Measurements from ENCODE around the gene GABARAP. TPM values are rescaled to one million over a fixed set of nuclear protein-coding genes. Genes with fewer than 3 reads are reported as not detected.

Gene GABARAP
- 192 and 205 TPM in 2 replicates for total RNA-seq

DNA sequence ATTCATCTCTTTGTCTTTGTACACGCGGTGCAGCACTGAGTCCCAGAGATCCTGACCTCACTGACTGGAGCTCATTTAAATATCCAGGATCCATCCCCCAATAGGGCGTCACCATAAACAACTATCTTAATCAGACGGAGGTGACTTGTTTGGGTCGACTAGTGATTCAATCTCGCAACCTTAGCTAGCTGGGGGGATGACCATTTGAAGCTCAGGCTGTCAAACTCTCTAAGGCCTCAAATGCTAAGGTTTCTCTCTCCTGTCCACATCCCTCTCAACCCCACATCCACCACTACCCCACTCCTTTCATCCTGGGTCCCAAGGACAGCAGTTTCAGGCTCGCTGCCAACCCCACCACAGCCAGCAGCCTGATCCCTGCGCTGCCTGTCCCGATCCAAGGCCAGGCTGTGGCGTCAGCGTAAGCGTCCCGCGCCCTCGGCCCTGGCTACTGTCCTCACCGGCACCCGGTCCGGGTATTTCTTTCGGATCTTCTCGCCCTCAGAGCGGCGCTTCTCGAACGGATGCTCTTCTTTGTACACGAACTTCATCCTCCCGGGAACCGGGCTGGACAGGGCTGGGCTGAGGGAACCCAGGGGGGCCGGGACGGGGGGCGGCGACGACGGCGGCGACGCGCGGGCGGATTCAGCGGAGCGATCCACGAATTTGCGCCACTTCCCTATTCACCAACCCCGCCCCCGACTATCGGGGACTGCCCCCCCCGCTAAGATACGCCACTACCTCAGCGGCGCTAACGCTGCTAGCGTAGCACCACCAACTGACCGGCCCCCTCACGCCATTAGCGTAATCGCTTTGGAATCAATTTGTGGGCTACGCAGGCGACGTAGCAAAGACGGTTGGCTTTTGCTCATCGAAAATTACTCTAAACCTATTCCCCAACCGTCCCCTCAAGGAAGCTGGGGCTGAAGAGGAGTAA lies at the start of gene GABARAP:
Gene GABARAP (minus strand): TSS at position 667 of the 934 bp plus-strand sequence. CDS start 119 bp downstream, at position 548.

DNA sequence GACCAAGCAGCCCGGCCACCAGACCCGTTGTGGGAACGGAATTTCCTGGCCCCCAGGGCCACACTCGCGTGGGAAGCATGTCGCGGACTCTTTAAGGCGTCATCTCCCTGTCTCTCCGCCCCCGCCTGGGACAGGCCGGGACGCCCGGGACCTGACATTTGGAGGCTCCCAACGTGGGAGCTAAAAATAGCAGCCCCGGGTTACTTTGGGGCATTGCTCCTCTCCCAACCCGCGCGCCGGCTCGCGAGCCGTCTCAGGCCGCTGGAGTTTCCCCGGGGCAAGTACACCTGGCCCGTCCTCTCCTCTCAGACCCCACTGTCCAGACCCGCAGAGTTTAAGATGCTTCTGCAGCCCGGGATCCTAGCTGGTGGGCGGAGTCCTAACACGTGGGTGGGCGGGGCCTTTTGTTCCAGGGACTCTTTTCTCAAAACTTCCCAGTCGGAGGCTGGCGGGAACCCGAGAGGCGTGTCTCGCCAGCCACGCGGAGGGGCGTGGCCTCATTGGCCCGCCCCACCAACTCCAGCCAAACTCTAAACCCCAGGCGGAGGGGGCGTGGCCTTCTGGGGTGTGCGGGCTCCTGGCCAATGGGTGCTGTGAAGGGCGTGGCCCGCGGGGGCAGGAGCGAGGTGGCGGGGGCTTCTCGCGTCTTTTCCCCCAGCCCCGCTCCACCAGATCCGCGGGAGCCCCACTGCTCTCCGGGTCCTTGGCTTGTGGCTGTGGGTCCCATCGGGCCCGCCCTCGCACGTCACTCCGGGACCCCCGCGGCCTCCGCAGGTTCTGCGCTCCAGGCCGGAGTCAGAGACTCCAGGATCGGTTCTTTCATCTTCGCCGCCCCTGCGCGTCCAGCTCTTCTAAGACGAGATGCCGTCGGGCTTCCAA lies 39.1 kb upstream of the GABARAP start, which contains the start of gene SLC2A4:
Gene SLC2A4 (plus strand): TSS at position 645 of the 879 bp plus-strand sequence. CDS start 217 bp downstream, at position 862.

DNA sequence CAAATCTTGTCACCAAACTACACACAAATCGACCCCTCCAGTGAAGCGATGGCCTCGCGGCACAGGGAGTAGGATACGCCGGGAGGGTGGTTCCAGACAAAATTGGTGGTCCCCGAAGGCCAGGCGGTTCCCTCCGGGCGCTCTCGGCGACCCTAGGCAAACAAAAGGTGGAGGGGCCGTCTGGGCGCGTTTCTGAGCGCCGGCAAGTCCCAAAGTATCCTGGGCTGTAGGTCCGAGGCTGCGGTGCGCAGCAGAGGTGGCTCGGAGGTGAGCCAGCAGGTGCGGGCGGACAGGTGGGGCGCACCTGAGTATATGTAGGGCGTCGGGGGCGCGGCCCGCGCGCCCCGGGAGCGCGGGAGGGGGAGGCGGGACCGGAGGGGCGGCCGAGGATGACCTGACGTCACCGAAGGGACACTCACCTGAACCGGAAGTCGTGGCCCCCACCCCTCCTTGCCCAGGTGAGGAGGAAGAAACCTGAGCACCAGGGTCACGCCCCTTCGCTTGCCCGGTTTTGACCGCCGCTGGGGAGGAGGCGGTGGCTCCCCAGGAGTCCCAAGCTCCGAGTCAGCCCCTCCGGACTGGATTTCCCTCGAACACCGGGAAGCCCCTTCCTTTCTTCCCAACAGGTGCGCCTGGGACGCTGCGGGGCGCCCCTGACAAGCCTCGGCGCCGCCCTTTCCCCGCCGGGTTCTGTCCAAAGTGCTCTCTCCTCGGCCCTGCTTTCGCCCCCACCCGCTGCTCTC lies 20.1 kb upstream of the GABARAP start, which contains the start of gene CLDN7:
Gene CLDN7 (minus strand): TSS at position 287 of the 743 bp plus-strand sequence. CDS start 435 bp downstream, outside the sequence.

DNA sequence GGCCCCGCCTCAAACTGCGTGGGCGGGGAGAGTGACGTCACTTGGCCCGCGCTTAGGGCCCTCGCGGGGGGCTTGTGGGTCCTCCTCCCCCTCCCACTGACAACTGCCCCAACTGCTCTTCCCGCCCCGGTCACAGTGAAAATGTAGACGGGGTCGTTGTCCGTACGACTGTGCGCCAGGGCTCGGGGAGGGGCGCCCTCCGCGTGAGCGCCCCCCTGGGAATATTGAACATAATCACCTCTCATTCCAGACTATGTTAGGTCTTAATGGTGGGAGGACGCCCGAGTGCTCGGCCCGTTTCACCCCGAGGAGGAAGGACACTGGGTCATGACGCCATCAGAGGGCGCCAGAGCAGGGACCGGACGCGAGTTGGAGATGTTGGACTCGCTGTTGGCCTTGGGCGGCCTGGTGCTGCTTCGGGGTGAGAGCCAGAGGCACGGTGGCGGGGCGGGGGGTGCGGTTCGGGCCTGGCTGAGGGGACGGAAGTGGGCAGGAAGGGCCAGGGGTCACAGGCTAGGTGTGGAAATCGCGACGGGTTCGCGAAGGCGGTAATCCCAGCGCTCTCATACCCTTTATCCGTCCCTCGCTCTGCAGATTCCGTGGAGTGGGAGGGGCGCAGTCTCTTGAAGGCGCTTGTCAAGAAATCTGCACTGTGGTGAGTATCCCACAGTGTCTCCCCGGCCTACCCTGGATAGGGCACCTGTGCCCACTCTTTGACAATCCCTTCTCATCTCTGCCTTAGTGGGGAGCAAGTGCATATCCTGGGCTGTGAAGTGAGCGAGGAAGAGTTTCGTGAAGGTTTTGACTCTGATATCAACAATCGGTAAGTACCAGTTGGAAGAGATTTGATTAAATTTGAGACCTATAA lies 10.2 kb upstream of the GABARAP start, which contains the start of gene ELP5:
Gene ELP5 (plus strand): TSS at position 40 of the 868 bp plus-strand sequence. CDS start 336 bp downstream, at position 376.

DNA sequence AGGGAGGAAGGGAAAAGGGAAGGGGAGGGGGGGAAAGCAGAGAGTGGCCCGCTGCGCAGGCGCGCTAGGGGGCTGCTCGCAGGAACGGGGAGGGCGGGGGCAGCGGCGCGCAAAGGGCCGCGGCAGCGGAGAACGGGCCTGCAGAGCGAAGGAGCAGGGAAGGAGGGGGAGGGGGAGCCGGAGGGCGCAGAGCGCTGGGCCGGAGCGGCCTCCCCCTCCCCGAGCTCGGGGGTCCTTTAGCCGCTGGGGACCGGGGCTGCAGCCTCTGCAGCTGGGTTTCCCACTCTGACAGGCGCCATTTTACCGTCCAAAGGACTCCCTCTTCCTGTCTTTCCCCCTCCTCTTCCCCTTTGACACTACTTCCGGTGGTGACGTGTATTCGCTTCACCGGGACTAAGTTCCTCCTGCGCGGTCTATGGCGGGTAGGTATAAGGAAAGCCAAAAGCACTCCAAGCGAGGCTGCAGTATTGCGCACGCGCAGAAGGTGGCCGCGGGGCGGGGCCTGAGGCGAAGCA lies 9.5 kb upstream of the GABARAP start, which contains the start of gene CTDNEP1:
Gene CTDNEP1 (minus strand): TSS at position 74 of the 515 bp plus-strand sequence. CDS start 438 bp downstream, outside the sequence.

DNA sequence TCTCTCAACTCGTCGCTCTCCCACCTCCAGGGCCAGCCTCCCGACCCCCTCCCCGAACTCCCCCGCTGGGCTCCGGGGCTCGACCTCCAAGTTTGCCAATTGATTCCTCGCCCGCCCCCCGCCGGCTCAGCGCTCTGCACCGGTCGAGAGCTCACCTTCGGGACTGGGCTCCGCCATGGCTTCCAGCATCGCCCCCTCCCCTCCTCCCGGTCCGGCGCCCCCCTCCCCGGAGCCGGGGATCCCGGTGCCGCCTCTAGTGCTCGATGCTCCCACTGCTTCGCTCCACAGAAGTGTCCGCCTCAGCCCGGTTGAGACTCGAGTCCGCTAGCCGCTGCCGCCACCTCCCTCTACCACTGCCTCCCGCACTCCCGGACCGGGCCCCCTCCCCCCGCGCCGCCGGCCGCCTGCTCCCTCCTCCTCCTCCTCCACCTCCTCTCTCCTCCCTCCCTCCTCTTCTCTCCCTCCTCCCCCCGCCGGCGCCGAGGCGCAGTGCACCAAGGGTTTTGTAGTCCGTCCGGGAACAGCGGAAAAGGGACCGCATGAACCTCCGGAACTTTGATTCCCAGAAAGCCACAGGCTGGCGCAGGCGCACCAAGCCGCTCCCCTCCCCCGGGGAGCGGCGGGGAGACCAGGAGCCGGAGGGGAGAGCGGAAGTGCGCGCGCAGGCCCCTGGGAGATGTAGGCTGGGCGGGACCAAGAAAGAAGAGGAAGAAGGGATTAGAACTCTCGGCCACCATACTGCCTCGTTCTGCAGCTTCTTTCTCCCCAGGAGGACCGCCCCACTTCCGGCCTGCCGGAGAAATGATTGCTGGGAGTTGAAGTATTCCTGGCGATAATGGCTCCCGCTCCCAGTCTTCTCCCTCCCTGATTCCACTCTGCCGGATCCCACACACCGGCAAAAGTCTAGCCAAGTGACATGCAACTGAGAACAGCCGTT lies 2.9 kb downstream of the GABARAP start, which contains the start of gene PHF23:
Gene PHF23 (minus strand): TSS at position 367 of the 937 bp plus-strand sequence. CDS start 178 bp downstream, at position 189.

DNA sequence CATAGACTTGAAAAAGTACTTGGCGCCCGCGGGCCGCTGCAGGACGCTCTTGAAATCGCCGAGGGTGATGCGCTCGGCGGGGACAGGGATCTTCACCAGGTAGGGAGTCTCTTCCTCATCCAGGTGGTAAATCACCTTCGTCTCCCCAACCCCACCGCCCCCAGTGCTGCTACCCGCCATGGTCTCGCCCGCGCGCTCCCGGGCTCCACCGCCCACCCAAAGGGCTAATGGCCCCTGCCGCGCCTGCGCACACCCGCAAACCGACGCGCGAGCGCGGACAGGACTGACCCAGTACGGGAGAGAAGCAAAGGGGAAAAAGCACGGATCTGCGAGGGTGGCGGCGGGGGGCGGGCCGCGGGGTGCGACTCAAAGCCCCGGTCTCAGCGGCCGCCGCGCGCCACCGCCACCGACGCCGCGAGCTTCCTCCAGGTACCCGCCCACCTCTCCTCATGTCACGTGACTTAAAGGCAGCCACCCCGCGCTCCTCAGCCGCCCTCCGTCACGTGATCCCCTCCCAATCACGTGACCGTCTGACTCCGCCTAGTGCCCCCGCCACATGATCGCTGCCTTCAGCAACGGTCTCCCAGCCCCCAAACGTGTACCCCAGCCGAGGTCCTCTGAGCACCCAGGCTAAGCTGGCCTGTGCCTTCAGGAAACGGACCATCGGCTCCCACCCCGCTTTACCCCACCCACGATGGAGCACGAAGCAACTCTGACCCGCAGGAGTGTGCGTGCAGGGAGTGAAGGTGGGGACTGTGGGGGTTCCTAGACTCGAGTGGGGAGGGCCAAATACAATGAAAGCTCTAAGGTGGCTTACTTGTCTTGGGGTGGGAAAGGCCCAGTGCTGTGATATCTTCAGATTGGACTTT lies 7.9 kb downstream of the GABARAP start, which contains the start of gene DVL2:
Gene DVL2 (minus strand): TSS at position 435 of the 869 bp plus-strand sequence. CDS start 255 bp downstream, at position 180.

DNA sequence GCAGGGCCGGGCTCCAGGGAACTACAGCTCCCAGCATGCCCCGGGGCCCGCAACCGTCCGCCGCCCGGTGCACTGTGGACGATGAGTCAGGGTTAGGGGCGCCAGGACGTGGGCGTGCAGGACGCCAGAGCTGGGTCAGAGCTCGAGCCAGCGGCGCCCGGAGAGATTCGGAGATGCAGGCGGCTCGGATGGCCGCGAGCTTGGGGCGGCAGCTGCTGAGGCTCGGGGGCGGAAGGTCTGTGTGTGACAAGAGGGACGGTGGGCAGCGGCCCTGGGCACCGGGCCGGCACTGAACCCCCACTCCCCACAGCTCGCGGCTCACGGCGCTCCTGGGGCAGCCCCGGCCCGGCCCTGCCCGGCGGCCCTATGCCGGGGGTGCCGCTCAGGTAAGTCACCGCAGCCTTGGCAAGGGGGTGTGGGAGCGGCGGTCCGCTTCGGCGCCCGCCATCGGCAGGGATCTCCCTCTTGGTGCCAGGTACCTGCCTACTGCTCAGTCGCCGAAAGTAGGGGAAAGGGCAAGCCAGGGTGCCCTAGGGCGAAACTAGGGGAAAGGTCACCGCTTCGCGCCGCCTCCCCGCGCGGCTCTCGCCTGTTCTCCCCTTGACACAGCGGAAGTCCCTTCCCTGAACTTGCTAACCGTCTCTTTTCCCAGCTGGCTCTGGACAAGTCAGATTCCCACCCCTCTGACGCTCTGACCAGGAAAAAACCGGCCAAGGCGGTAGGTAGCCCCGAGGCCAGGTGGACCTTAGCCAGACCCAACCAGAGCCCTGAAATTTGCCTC lies 22.2 kb downstream of the GABARAP start, which contains the start of the genes ACADVL and DLG4:
Gene ACADVL (plus strand): TSS at position 127 of the 781 bp plus-strand sequence. CDS start 47 bp downstream, at position 174.
Gene DLG4 (minus strand): TSS at position 25 of the 781 bp plus-strand sequence.

Other genes starting within 250 kb of the GABARAP start
- 0.09 TPM in 1 of 2 replicates, not detected in the other for gene ALOX12, start 246.4 kb downstream of the GABARAP start, total RNA-seq
- gene RNASEK, start 229.8 kb downstream of the GABARAP start, total RNA-seq, result 28.1 and 30.4 TPM in 2 replicates
- gene BCL6B, start 219.4 kb downstream of the GABARAP start, total RNA-seq, result under 0.01 and 0.16 TPM in 2 replicates
- gene SLC16A13, start 206.4 kb downstream of the GABARAP start, total RNA-seq, result 0.26 and 0.47 TPM in 2 replicates
- 0.16 and 0.26 TPM in 2 replicates for gene SLC16A11, start 198.4 kb downstream of the GABARAP start, total RNA-seq
- gene CLEC10A, start 162.2 kb downstream of the GABARAP start, total RNA-seq, result not detected in 2 replicates
- not detected in 2 replicates for gene ASGR2, start 127.6 kb downstream of the GABARAP start, total RNA-seq
- 0.86 and 1.6 TPM in 2 replicates for gene ASGR1, start 63.1 kb downstream of the GABARAP start, total RNA-seq
- gene DLG4, start 22.6 kb downstream of the GABARAP start, total RNA-seq, result 14.3 and 16.3 TPM in 2 replicates
- 233 and 286 TPM in 2 replicates for gene ACADVL, start 22.5 kb downstream of the GABARAP start, total RNA-seq
- gene DVL2, start 7.9 kb downstream of the GABARAP start, total RNA-seq, result 106 and 115 TPM in 2 replicates
- gene PHF23, start 3.0 kb downstream of the GABARAP start, total RNA-seq, result 29.5 and 39.6 TPM in 2 replicates
- gene CTDNEP1, start 9.3 kb upstream of the GABARAP start, total RNA-seq, result 19.1 and 23.0 TPM in 2 replicates
- gene ELP5, start 9.8 kb upstream of the GABARAP start, total RNA-seq, result 19.9 and 22.9 TPM in 2 replicates
- 4.2 and 16.5 TPM in 2 replicates for gene CLDN7, start 20.0 kb upstream of the GABARAP start, total RNA-seq
- 0.09 and 0.16 TPM in 2 replicates for gene SLC2A4, start 39.3 kb upstream of the GABARAP start, total RNA-seq
- 0.09 TPM in 1 of 2 replicates, not detected in the other for gene YBX2, start 52.2 kb upstream of the GABARAP start, total RNA-seq
- gene EIF5A, start 65.2 kb upstream of the GABARAP start, total RNA-seq, result 435 and 499 TPM in 2 replicates
- gene GPS2, start 72.9 kb upstream of the GABARAP start, total RNA-seq, result 22.5 and 47.1 TPM in 2 replicates
- gene NEURL4, start 86.9 kb upstream of the GABARAP start, total RNA-seq, result 18.9 and 25.7 TPM in 2 replicates
- gene ACAP1, start 94.1 kb upstream of the GABARAP start, total RNA-seq, result 3.3 and 5.2 TPM in 2 replicates
- gene KCTD11, start 109.7 kb upstream of the GABARAP start, total RNA-seq, result 4.6 and 5.4 TPM in 2 replicates
- not detected in 2 replicates for gene TMEM95, start 112.7 kb upstream of the GABARAP start, total RNA-seq
- 0.09 and 0.32 TPM in 2 replicates for gene TNK1, start 138.6 kb upstream of the GABARAP start, total RNA-seq
- gene PLSCR3, start 152.1 kb upstream of the GABARAP start, total RNA-seq, result 15.5 and 15.9 TPM in 2 replicates
- 70.3 and 140 TPM in 2 replicates for gene TMEM256, start 161.6 kb upstream of the GABARAP start, total RNA-seq
- gene NLGN2, start 165.4 kb upstream of the GABARAP start, total RNA-seq, result 6.8 and 7.1 TPM in 2 replicates
- 0.16 TPM in 1 of 2 replicates, not detected in the other for gene SPEM1, start 177.9 kb upstream of the GABARAP start, total RNA-seq
- not detected in 2 replicates for gene SPEM2, start 183.2 kb upstream of the GABARAP start, total RNA-seq
- gene SPEM3, start 186.4 kb upstream of the GABARAP start, total RNA-seq, result not detected in 2 replicates
- gene TMEM102, start 193.0 kb upstream of the GABARAP start, total RNA-seq, result 0.60 and 2.4 TPM in 2 replicates
- 1.0 and 1.1 TPM in 2 replicates for gene FGF11, start 197.1 kb upstream of the GABARAP start, total RNA-seq
- 8.8 and 10.1 TPM in 2 replicates for gene CHRNB1, start 202.6 kb upstream of the GABARAP start, total RNA-seq
- gene ZBTB4, start 237.2 kb upstream of the GABARAP start, total RNA-seq, result 12.5 and 16.4 TPM in 2 replicates
- not detected in 2 replicates for gene SLC35G6, start 239.0 kb upstream of the GABARAP start, total RNA-seq
- gene POLR2A, start 241.9 kb upstream of the GABARAP start, total RNA-seq, result 107 and 113 TPM in 2 replicates

All from bronchial smooth muscle cell (primary cell).